IPS-NIHi11 (cell line): ENCODE data around the gene KISS1.
A peak's percentile ranks its signal among the peaks of the same experiment; 100 is the strongest.

Experiments
- DNase-seq: peaks from one replicate; pipeline ENCODE4 v3.0.0; 2012; ENCODE audit warnings: mixed read lengths, low spot score

Gene KISS1

GRCh38 chr1:204154568-204155255, 41.6 kb downstream of the KISS1 start:
- no peak for DNase-seq

GRCh38 chr1:204153667-204154066, 42.6 kb downstream of the KISS1 start:
- no peak for DNase-seq

GRCh38 chr1:204152310-204153044, 43.8 kb downstream of the KISS1 start:
- DNase-seq, result no peak

GRCh38 chr1:204151552-204152309, 44.6 kb downstream of the KISS1 start, which contains the start of gene ETNK2:
TSS of gene ETNK2 (minus strand) at chr1:204152044. CDS start at chr1:204151852, 192 bp downstream.
- peak; percentile 95 for DNase-seq

GRCh38 chr1:204150702-204151551, 45.4 kb downstream of the KISS1 start:
- peak; percentile 44 for DNase-seq

- no peak for DNase-seq
Measured at GRCh38 chr1:204149635-204150565, 46.4 kb downstream of the KISS1 start.

- DNase-seq, result no peak
Measured at GRCh38 chr1:204149107-204149506, 47.2 kb downstream of the KISS1 start.

GRCh38 chr1:204147406-204148383, 48.6 kb downstream of the KISS1 start:
- peak; percentile 61 for DNase-seq

- no peak for DNase-seq
Measured at GRCh38 chr1:204146965-204147364, 49.3 kb downstream of the KISS1 start.

- no peak for DNase-seq
Measured at GRCh38 chr1:204146309-204146708, 50.0 kb downstream of the KISS1 start.

- DNase-seq, result no peak
Measured at GRCh38 chr1:204145033-204145504, 51.2 kb downstream of the KISS1 start.

- DNase-seq, result no peak
Measured at GRCh38 chr1:204143276-204144041, 52.8 kb downstream of the KISS1 start.

GRCh38 chr1:204142032-204142974, 54.0 kb downstream of the KISS1 start:
- no peak for DNase-seq

GRCh38 chr1:204141131-204141530, 55.2 kb downstream of the KISS1 start:
- DNase-seq, result no peak
